Activated T-helper 9 cell treated with anti-CD3 and anti-CD28 coated beads, Interleukin-2, amount 50 U/mL, for 16 hours (primary cell): ENCODE measurements around the gene ALPK1.
"Not testable (repeated sequence)": the region's sequence is repeated elsewhere in the genome, so short reads cannot be mapped to it uniquely, and the experiment has no call there.

Experiments
- DNase-seq: peaks from one replicate; pipeline ENCODE4 v3.0.0-alpha.2; 2020; ENCODE audit warnings: low read depth

ALPK1 gene

DNA sequence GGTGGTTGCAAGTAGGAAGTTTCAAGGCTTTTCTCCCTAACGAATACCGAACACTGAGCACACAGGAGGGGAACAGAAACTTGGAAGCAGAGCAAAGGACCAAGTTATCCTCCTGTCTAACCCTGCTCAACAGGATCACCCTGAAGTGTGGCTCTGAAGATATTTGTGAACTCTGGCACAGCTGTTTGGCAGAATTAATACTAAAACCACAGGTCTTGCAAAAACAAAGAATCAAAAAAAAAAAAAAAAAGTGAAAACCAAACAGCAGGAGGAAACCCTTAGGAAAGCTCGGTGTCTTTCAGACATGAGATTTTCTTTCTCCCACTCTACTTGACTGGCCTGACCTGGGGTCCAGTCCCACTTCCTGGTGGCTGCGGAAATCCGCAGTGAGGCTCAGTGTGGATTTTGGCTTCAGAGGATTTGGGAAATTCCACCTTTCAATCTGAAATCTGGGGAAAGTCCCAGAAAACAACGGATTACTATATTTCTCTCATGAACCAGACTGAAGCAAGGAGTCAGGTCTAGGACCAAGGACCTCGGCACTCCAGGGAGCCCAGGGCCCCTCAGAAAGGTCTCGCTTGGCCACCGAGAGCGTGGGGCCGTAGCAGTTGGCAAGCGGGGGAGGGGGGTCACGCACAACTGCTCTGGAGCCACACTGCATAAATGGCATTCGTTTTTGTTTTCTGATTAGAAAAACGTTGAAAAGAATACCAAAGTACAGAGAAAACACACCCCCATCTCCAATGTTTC lies 12.3 kb upstream of the ALPK1 start:
- DNase-seq: no peak

DNA sequence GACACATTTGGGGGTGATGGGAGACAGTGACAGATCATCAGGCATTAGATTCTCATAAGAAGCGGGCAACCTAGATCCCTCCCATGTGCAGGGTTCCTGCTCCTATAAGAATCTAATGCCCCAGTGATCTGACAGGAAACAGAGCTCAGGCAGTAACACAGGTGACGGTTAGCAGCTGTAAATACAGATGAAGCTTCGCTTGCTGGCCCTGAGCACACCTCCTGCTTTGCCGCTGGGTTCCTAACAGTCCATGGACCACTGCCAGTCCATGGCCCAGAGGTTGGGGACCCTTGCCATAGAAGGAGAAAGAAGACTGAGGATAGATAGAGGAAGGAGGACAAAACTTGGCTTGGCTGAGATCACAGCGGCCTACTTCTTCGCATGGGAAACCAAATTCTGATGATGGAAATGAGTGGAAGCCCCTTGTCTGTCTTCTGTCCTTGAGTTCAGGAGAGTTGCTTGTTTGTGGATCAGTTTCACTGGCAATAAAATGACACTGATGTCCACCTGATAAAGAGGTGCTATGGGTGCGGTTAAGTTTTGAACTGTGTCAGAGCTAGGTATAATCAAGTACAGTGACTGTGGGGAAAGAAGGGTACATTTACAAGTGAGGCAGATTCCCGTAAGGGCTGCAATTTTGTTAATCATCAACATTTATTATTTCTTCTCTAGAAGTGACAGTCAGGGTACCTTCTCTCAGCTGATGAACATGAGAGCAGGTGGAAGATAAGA lies 9.7 kb upstream of the ALPK1 start:
- DNase-seq: no peak

DNA sequence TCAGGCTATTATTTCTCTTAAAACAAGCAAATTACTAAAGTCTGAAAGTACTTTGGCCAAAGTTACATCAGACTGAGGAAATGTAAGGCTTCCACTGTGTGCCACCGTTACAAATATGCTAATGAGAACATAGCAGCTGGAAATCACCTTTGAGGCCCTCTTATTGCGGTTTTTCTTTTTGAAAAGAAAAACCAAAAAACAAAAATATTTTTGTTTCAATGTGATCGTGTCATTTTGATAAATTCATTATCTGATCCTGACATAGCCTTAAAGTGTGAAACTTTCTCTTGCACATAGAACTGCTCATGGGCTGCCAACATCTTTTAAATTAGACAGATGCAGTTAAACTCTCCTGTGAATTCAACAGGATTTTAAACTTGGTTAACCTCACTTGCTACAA lies 8.7 kb upstream of the ALPK1 start:
- no peak for DNase-seq

DNA sequence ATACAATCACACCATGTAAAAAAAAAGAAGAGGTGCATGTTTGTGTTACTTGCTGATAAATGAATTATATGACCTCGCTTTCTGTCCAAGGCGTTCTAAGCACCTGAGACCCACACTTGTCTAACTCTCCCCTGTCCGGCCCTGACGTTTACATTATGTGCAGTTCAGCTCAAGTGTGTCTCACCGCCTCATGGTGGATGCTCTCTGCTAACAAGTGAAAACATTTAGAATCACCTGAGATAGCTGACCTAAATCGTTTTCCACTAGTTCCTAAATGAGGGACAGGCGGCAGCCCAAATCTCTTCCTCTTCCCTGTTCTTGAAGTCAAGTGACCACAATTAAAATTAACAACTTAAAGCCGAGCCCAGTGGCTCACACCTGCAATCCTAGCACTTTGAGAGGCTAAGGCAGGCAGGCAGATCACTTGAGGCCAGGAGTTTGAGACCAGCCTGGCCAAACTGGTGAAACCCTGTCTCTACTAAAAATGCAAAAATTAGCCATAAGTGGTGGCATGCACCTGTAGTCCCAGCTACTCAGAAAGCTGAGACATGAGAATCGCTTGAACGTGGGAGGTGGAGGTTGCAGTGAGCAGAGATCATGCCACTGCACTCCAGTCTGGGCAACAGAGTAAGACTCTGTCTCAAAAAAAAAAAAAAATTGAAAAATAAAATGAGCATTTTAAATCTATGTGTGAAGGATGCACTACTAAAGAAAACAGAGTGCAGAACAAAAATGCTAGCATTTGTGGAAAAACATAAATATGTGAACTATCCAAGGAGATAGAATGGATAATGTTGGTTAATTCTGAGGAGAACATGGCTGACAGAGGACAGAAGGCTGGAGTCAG lies 7.5 kb upstream of the ALPK1 start:
- no peak for DNase-seq

DNA sequence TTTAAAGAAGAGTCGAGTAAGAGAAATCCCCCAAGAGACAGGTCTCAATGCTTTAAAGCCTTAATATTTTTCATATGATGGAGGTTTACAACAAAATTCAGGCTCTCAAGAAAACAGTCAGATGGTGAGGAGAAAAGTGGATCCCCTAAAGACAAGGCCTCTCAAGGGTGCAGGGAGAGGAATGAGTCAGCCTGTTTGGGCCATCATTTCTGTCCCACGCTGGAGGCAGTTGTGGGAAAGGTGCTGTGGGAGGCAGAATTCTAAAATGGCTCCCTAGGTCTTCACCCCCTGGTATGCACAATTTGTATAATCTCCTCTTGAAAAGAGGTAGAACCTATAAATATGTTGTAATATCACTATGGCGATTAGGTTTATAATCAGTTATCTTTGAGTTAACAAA lies 6.8 kb upstream of the ALPK1 start:
- no peak for DNase-seq

DNA sequence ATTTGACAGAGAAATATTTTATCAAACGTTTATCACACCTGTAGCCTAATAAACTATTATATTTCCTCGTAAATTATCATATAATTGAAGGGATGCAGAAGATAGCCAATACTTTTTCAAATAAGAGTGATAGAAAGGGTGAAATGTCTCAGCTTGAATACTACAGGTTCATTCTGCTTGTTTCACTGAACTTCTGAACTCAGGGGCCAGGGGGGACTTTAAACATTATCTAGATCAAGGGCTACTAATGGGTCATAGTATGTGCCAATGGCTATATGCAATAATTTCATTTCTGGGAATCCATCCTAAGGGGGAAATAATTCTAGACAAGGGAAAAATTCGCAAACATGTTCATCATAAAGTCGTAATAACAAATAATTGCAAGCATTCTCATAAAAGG lies 2.6 kb downstream of the ALPK1 start:
- no peak for DNase-seq

DNA sequence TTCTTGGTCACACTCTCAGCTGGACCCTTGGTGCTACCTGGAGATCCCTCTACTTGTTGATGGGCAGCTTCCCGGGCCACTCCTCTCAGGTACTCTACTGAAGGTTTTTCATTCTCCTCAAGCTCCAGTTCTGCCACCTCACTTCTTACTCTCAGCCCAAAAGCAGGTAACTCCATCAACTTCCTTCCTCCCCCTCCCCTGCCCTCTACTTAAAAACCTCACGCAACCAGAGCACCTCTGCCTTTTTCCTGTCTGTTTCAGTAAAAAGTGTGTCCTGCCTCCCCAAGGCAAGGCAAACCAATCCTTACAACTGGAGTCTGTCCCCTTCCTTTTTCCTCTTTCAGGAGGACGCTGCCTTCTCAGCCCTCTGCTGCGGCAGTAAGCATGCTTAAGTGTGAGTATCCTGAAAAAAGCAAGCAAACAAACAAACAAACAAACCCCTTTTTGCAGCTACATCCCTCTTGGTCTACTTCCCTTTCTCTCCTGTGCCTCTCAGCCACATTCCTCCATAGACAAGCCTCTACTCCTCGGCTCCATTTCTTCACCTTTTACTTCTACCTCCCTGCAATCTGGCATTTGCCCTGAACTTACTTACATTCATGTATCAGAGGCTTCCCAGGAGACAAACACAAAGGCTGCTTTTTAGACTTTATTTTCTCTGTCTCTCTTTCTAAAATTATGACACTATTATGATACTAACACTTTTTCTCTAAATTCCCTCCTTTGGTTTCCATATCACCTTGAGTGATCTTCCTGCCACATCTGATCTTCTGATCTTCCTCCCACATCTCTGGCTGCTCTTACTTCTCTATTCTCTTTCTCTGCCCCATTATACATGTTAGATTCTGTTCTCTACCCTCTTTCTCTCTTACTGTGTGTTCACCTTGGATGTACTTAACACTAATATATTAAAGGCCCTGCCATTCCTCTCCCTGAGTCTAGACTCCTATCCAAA lies 5.4 kb downstream of the ALPK1 start:
- DNase-seq: no peak

DNA sequence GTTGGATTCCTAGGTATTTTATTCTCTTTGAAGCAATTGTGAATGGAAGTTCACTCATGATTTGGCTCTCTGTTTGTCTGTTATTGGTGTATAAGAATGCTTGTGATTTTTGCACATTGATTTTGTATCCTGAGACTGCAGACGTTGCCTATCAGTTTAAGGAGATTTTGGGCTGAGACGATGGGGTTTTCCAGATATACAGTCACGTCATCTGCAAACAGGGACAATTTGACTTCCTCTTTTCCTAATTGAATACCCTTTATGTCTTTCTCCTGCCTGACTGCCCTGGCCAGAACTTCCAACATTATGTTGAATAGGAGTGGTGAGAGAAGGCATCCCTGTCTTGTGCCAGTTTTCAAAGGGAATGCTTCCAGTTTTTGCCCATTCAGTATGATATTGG lies 8.3 kb downstream of the ALPK1 start:
- not testable (repeated sequence) for DNase-seq

DNA sequence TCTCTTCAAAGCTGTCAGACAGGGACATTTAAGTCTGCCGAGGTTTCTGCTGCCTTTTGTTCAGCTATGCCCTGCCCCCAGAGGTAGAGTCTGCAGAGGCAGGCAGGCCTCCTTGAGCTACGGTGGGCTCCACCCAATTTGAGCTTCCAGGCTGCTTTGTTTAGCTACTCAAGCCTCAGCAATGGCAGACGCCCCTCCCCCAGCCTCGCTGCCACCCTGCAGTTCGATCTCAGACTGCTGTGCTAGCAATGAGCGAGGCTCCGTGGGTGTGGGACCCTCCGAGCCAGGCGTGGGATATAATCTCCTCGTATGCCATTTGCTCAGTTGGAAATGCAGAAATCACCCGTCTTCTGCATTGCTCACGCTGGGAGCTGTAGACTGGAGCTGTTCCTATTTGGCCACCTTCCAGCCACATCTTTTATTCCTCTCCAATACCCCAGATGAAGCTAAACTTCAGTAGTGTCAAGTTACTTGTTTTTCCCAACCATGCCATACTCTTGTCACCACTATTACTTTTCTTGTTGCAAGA lies 12.2 kb downstream of the ALPK1 start:
- not testable (repeated sequence) for DNase-seq

DNA sequence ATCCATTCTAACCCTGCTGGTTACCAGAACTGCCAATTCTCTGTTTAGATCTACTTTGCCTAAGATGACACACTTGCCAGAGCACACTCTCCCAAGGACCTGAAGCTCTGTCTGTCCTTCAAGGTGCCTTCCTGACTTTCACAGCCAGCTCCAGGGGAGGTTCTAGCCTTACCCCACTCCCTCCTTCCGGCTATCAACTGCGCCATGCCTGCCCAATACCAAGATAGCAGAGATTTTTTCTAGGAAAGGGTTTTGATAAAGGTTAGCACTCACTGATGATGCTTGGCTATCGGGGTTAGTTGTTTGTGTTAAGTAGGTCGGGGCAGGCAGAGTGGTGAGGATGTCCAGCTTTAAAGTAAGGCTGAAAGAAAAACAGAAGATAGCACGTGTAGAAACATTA lies 14.3 kb downstream of the ALPK1 start:
- DNase-seq: no peak

DNA sequence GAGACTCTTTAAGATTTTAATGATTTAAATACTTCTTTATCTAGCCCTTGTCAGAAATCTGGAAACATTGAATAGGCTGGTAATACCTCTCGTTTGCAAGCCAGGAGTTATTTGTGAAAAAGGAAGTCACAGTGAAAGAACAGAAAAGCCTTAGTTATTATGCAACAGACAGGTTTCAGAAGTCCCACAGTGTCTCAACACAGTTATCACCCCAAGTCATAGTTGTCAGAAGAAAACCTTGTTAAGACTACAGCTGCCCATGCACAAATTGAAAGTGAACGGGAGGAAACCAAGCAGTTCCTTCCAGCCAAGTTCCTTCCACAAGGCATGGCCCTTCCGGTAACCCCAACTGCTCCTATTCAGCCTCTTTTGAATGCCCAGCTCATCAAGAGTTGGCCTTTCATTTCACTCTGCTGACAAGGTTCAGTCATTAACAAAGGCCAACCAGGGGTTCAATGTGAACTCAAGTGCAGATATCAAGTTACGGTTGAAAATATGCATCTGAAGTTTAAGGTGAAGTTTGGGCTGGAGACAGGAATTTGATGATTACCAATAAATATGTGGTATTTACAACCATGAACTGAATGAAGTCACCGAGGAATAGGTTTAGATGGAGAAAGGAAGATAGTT lies 15.6 kb downstream of the ALPK1 start:
- no peak for DNase-seq

DNA sequence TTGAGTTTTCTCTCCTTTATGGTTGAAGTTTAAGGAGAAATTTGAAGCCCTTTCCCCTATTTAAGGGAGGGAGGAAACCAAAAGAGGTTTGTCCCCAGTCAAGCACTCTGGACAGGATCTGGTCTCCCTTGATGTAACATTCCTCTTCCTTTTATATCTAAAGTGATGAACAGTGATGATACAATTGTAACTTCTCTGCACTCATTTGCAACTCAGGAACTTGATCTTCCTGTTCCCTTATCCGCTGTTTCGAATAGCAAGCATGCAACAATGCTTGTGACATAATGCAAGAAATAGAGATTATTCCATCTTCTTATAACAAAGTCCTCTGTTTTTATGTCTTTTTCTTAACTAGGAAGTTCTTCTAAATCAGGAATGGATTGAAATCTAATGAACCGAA lies 18.3 kb downstream of the ALPK1 start:
- no peak for DNase-seq

DNA sequence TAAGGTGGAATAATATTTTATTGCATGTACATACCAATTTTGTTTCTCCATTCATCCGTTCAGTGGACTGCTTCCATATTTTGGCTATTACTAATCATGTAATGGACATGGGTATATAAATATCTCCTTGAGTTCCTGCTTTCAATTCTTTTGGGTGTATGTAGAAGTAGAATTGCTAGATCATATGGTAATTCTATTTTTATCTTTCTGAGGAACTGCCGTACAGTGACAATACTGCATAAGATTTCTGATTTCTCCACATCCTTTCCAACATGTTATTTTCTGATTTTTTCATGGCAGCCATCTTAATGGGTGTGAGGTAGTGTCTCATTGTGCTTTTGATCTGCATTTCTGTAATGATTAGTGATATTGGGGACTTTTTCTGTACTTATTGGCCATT lies 19.2 kb downstream of the ALPK1 start:
- DNase-seq: no peak

DNA sequence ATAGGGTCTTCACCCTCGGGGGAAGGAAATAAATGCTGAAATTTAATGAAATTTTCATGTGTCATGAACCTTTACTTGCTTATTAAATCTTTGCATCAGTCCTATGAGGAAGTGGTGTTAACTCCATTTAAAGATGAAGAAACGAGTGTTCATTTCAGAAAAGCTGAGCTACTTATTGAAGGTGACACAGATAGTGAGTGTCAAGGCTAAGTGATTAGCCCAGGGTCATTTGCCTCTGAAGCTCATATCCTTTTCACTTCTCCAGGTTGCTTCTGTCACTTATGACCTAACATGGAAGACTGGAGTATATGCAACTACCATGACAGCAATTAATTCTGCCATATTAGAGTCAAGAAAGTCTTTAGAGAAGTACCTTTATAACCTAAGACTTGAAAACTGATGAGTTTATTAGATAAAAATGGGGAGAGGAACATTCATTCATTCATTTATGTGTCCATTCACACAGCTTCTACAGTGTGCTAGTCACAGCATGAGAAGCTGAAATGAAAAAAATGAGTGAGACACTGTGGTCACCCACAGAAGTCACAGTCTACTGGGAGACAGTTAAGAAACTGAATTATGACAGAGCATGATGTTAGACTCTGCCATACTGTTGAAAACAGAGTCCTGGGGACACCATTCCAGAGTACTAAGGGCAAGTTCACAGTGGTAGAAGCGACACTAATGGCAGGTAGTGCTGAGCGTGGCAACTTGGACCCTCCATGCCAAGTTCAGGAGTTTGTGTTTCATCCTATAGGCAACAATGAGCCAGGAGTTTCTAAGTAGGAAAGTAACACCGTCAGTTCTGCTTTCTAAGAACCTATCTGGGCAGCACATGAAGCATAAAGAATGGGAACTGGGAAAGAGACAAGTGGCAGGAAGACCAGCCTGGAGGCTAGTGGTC lies 21.3 kb downstream of the ALPK1 start:
- DNase-seq: no peak

DNA sequence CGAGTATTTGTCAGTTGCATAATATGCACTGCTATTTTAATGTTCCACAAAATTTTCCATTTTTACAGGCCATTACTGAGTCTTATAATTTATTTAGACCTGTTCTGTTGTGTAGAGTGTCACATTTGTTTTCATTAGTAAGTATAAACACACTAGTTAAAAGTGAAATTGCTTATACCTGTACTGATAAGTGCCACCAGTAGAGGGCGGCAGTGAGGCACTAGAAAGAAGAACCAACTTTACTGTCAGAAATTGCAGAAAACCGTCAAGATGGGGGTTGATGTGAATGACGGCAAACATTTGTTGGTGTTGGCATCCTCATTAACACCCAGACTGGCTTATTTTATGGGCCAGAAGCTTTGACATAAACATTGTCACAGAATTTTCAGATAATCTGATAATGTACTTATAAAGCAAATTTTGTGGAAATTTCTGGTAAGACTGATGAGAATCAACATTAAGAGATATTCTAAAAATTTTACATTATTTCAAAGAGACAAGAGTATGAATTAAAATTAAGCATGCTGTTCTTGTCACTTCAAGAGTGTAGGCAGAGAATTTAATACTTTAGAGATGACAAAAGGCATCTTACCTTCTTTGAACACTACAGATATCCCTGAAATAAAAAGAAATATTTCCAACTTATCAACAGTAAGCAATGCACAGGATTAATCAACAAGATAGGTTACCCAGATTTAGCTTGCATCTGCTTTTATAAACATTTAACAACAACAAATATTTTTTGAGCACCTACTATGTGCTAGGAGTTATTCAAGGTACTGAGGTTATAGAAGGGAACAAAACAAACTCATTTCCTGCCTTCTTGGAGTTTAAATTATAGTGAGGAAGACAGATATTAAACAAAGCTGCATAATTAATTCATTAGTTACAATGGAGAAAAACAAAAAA lies 24.9 kb downstream of the ALPK1 start:
- peak; percentile 65 for DNase-seq

DNA sequence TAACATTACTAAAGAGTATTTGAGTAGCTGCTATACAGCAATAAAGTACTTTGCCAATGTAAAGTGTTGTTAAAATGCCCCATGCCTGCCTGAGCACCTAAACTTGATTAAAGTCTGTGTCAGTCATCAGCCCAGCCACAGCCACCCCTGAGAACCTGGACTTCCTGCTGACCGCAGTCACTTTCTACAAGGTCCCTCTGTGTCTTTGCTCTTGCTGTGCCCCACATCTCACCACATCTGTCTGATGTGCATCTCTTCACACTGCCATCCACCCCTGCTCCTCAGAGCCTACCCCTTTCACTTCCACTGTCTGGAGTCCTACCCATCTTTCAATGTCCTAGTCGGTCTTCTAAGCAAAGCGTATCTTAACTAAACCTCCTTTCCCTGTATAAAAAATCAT lies 25.7 kb downstream of the ALPK1 start:
- no peak for DNase-seq

DNA sequence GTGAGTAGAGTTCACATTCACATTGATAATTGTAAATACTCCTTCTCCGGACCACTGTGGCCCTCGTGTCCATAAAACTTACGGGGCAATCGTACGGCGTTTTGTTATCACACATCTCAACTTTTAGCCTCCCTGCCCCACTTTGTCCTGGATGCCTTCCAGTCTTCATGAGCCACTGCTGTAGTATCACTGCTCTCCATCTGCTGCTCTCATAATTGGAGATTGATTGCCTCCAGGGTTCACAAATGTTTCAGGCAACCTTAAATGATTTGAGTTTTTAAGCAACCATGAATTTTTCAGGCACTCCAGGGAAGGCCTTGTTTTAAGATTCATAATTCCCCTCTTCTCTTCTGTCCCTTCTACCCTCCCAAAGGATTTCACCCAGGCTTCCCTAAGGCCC lies 28.4 kb downstream of the ALPK1 start:
- no peak for DNase-seq

DNA sequence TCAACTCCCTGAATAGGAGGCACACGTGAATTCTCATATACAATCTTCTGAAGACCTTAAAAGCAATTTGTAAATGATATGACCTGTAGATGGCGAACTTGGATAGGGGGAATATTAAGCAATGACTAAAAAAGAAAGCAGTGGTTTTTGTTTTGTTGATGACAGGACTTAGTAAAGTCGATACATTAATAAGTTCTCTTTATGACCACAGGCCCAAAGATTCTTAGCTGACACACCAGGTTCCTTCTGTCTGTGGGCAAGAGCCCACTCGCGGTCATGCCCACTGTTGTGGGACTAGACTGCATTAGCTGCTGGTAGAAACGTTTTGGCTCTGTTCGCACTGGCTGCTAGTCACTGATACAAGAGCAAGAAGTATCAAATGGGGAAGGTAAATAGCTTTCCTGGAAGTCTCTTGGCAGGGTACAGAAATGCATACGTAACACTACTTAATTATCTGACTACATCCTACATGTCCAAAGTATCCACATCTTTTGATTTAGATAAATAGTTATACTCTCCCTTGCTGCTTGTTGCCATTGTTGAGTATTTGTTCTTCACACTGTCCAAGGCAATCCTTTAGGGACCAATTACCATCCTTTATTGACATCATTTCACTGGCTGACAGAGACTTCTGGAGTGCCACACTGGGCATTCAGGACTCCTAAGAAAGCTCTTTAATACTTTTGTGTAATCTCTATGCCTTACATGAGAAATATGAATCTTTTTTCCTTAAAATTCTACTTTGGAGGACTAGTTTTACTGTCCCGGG lies 31.0 kb downstream of the ALPK1 start:
- DNase-seq: no peak
